ENCODE measurements around the gene CCDC181.

DNA sequence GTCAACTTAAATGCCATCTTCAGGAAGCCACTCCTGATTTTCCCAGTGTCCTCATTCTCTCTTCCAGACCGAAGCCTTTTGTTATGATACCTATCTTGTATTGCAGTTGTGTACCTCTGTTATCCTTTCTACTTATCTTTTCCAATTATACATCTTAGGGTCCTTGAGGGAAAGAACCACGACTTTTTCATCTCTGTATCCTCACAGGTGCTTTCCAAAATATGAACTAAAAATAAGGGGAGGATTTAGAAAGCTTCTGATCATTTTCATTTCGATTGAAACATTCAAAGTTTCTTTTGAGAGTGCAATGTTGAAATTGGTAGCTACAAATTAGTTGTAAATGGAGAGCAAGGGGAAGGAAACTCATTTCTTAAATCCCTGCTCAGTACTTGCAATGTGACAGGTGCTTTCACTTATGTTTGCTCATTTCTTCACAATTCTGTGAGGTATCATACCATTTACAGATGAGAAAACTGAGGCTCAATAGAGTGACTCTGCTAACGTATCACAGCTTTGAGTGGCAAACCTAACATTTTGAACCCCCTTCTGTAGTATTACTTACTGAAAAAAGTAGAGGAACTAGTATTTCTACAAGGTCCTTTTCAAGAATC, 34.2 kb upstream of the CCDC181 start:
- TF ChIP-seq YY1 (IDR thresholded peaks at IDR 0.05; ENCODE audit: insufficient read depth, insufficient read length) (no peak), ZNF274 (IDR thresholded peaks at IDR 0.05; ENCODE audit: low read depth, low read length) (no peak)

All from NT2/D1 (cell line).